A549 (cell line): Measurements from ENCODE around the gene DSTN.

Experiments used
- BHLHE40 ChIP-seq: IDR thresholded peaks from 2 replicates; pipeline ENCODE4 v1.6.1; 2012; ENCODE audit warnings: low read depth, low read length, inconsistent platforms
- CHD4 ChIP-seq: fragments of 200-600 bp; sonication (generic); IDR thresholded peaks from 2 replicates; pipeline ENCODE4 v1.6.1; 2016; ENCODE audit warnings: antibody characterized with exemption, mild to moderate bottlenecking, borderline replicate concordance
- HOXB13 ChIP-seq: fragments of 250-450 bp; sonication (Bioruptor Pico); IDR thresholded peaks from 2 replicates; pipeline ENCODE4 v1.5.0; 2020; ENCODE audit warnings: low read depth, mild to moderate bottlenecking, moderate library complexity
- JUNB ChIP-seq: fragments of >200 bp; sonication (Bioruptor Twin); formaldehyde crosslinking; IDR thresholded peaks from 2 replicates; pipeline ENCODE4 v1.6.1; 2016
- MAX ChIP-seq: IDR thresholded peaks from 2 replicates; pipeline ENCODE4 v1.6.1; 2012
- POLR2A ChIP-seq: IDR thresholded peaks from 2 replicates; pipeline ENCODE4 v1.6.1; 2012; ENCODE audit warnings: mild to moderate bottlenecking, low read length
- RAD21 ChIP-seq, 2 experiments: fragments of >200 bp in 1 of 2; sonication (Bioruptor Twin) in 1 of 2; formaldehyde crosslinking in 1 of 2; IDR thresholded peaks in 1 of 2; conservative IDR thresholded peaks in 1 of 2; 2 replicates in 1 of 2; 3 replicates in 1 of 2; pipeline ENCODE4 v1.6.1; 2012 to 2018; ENCODE audit warnings: inconsistent platforms in 1 of 2
- TF ChIP-seq, protein P1 (sequence below): fragments of >200 bp; sonication (Bioruptor Twin); formaldehyde crosslinking; IDR thresholded peaks from 3 replicates; pipeline ENCODE4 v1.5.1; 2016
- TF ChIP-seq, protein P2 (sequence below): fragments of 200-600 bp; sonication (generic); IDR thresholded peaks from 2 replicates; pipeline ENCODE4 v1.6.1; 2016; ENCODE audit warnings: antibody characterized with exemption, mild to moderate bottlenecking, moderate library complexity

DNA sequence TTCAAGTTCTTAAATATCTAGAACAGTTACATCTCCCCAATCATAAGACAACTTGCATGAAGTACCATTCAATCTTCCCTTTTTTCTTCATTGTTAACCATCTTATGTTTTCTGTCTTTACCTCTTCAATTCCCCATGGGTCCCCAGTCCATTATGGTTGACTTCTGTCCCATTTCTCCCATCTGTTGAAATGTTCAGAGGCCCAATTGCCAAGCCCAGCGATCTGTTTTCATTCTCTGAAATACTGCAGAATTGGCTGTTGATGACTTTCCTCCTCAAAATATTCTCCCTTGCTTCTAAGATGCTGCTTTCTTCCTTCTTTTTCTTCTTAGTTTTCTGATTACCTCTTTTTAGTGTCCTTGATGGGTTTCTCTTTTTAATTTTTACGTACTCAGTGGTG is 26.0 kb downstream of the DSTN start:
- TF ChIP-seq MAX, result no peak
- no peak for TF ChIP-seq HOXB13 (CRISPR knock-in tag)
- TF ChIP-seq BHLHE40, result no peak
- TF ChIP-seq RAD21 (conservative IDR thresholded peaks at IDR 0.05 in 1 of 2, IDR thresholded peaks at IDR 0.05 in 1 of 2), result no peak
- TF ChIP-seq JUNB, result no peak
- TF ChIP-seq, protein P1, sequence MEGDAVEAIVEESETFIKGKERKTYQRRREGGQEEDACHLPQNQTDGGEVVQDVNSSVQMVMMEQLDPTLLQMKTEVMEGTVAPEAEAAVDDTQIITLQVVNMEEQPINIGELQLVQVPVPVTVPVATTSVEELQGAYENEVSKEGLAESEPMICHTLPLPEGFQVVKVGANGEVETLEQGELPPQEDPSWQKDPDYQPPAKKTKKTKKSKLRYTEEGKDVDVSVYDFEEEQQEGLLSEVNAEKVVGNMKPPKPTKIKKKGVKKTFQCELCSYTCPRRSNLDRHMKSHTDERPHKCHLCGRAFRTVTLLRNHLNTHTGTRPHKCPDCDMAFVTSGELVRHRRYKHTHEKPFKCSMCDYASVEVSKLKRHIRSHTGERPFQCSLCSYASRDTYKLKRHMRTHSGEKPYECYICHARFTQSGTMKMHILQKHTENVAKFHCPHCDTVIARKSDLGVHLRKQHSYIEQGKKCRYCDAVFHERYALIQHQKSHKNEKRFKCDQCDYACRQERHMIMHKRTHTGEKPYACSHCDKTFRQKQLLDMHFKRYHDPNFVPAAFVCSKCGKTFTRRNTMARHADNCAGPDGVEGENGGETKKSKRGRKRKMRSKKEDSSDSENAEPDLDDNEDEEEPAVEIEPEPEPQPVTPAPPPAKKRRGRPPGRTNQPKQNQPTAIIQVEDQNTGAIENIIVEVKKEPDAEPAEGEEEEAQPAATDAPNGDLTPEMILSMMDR, result no peak
- no peak for TF ChIP-seq CHD4
- TF ChIP-seq, protein P2, sequence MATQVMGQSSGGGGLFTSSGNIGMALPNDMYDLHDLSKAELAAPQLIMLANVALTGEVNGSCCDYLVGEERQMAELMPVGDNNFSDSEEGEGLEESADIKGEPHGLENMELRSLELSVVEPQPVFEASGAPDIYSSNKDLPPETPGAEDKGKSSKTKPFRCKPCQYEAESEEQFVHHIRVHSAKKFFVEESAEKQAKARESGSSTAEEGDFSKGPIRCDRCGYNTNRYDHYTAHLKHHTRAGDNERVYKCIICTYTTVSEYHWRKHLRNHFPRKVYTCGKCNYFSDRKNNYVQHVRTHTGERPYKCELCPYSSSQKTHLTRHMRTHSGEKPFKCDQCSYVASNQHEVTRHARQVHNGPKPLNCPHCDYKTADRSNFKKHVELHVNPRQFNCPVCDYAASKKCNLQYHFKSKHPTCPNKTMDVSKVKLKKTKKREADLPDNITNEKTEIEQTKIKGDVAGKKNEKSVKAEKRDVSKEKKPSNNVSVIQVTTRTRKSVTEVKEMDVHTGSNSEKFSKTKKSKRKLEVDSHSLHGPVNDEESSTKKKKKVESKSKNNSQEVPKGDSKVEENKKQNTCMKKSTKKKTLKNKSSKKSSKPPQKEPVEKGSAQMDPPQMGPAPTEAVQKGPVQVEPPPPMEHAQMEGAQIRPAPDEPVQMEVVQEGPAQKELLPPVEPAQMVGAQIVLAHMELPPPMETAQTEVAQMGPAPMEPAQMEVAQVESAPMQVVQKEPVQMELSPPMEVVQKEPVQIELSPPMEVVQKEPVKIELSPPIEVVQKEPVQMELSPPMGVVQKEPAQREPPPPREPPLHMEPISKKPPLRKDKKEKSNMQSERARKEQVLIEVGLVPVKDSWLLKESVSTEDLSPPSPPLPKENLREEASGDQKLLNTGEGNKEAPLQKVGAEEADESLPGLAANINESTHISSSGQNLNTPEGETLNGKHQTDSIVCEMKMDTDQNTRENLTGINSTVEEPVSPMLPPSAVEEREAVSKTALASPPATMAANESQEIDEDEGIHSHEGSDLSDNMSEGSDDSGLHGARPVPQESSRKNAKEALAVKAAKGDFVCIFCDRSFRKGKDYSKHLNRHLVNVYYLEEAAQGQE, result no peak
- TF ChIP-seq POLR2A, result no peak
